Stomach (tissue), 19 donors: ENCODE data around the gene CYP2W1. TPM values are rescaled to one million over a fixed set of nuclear protein-coding genes. Genes with fewer than 3 reads are reported as not detected.

Experiments
- DNase-seq, 2 donors: peaks; one replicate each; pipeline versions ENCODE4 v3.0.0 to v3.0.0-alpha.2; 2013 to 2019
- H3K27ac ChIP-seq, 5 donors: fragments of 200-600 bp in 4 of 5; sonication (generic) in 4 of 5; one replicate each; pipeline ENCODE4 v1.5.1; 2013 to 2019; ENCODE audit warnings: mild to moderate bottlenecking in 1 of 5, moderate library complexity in 1 of 5
- H3K27me3 ChIP-seq, 3 donors: fragments of 200-600 bp; sonication (generic); one replicate each; pipeline ENCODE4 v1.5.1; 2017 to 2019; ENCODE audit warnings: mixed run types in 1 of 3
- H3K36me3 ChIP-seq, 4 donors: fragments of 200-600 bp; sonication (generic); 1 replicate in 3 of 4; 2 replicates in 1 of 4; pipeline ENCODE4 v1.5.1; 2016 to 2019
- H3K4me1 ChIP-seq, 4 donors: fragments of 200-600 bp; sonication (generic); one replicate each; pipeline ENCODE4 v1.5.1; 2016 to 2019
- H3K4me3 ChIP-seq, 4 donors: fragments of 200-600 bp; sonication (generic) in 3 of 4; one replicate each; pipeline ENCODE4 v1.5.1; 2016 to 2019; ENCODE audit warnings: mild to moderate bottlenecking in 1 of 4
- H3K9me3 ChIP-seq, 4 donors: fragments of 200-600 bp; sonication (generic); one replicate each; pipeline ENCODE4 v1.5.1; 2016 to 2019
- CTCF ChIP-seq, 7 experiments: fragments of 450-650 bp in 4 of 7; fragments of 200-600 bp in 3 of 7; sonication (generic) in 3 of 7; IDR thresholded peaks; one replicate each; pipeline ENCODE4 v1.5.1; 2016 to 2019; ENCODE audit warnings: antibody characterized with exemption in 7 of 7, control low read depth in 2 of 7, mild to moderate bottlenecking in 1 of 7
- EP300 ChIP-seq: sonication (generic); formaldehyde crosslinking; IDR thresholded peaks from one replicate; pipeline ENCODE4 v1.6.1; 2017; ENCODE audit warnings: antibody characterized with exemption
- POLR2A ChIP-seq, 4 donors: fragments of 450-650 bp; IDR thresholded peaks; one replicate each; pipeline ENCODE4 v1.6.1; 2016; ENCODE audit warnings: antibody characterized with exemption in 4 of 4, control low read depth in 2 of 4, mild to moderate bottlenecking in 1 of 4, moderate library complexity in 1 of 4
- POLR2AphosphoS5 ChIP-seq, 3 donors: sonication (generic); formaldehyde crosslinking; IDR thresholded peaks; one replicate each; pipeline ENCODE4 v1.6.1; 2016; ENCODE audit warnings: antibody characterized with exemption in 3 of 3
- WGBS, 5 donors: extraction: QIAGEN DNeasy Blood & Tissue Kit in 3 of 5; methylation state at CpG; one replicate each; pipeline versions ENCODE4 v1.1.5 to v1.1.7; 2013 to 2018; 5-methylcytosine and 5-hydroxymethylcytosine counted together
- intact Hi-C: fragments of 100-400 bp; cut with DNase I; formaldehyde crosslinking; loops from one replicate; pipeline ENCODE4 v1.15.1; 2023; ENCODE audit warnings: low total_unique reads
- long read RNA-seq, 10 donors: transcript quantifications; one replicate each; lab custom pipeline, GENCODE V29; 2026
- polyA plus RNA-seq, 3 donors: library from polyadenylated mRNA; stranded (reverse); fragments of 200-250 nt; gene quantifications; one replicate each; pipeline ENCODE4 v1.2.3, GENCODE V29; 2013
- total RNA-seq, 5 donors: library from RNA; depleted of rRNA; stranded (reverse); fragments of >200 nt; gene quantifications; one replicate each; pipeline versions ENCODE4 v1.1.0 to v1.2.3, GENCODE V29; 2014 to 2016
- donor health status: healthy with polysubstance abuse.
- donor health status: Bipolar disorder and iron deficiency.
- donor health status: healthy.

Gene CYP2W1
- total RNA-seq (1 to 10 TPM in 1 of 5 donors, not detected in 4; 7.0 TPM), polyA plus RNA-seq (under 1 TPM in 2 of 3 donors, not detected in 1; 0.31 to 0.65 TPM)
- long read RNA-seq, donor 1, partial matches to known transcripts = 0 of 3 reads
- long read RNA-seq, donor 1, other reads (novel, unspliced or antisense) = 0 of 3 reads
- long read RNA-seq, donor 2, transcript CYP2W1-201 (9 exons, 2,304 nt) = major isoform, 14 of 15 reads
- long read RNA-seq, donor 2, partial matches to known transcripts = 0 of 15 reads
- long read RNA-seq, donor 2, other reads (novel, unspliced or antisense) = 0 of 15 reads
- long read RNA-seq, donor 3, partial matches to known transcripts = 0 of 2 reads
- long read RNA-seq, donor 3, other reads (novel, unspliced or antisense) = 0 of 2 reads
- long read RNA-seq, donor 4 = 0 reads
- long read RNA-seq, donor 5, partial matches to known transcripts = 0 of 4 reads
- long read RNA-seq, donor 5, other reads (novel, unspliced or antisense) = 0 of 4 reads
- long read RNA-seq, donor 6, transcript CYP2W1-201 (9 exons, 2,304 nt) = major isoform, 7 of 17 reads
- long read RNA-seq, donor 6, partial matches to known transcripts = 7 of 17 reads
- long read RNA-seq, donor 6, other reads (novel, unspliced or antisense) = 0 of 17 reads
- long read RNA-seq, donor 7, partial matches to known transcripts = 0 of 4 reads
- long read RNA-seq, donor 7, other reads (novel, unspliced or antisense) = 0 of 4 reads
- long read RNA-seq, donor 8, partial matches to known transcripts = 6 of 8 reads
- long read RNA-seq, donor 8, other reads (novel, unspliced or antisense) = 0 of 8 reads
- long read RNA-seq, donor 9, partial matches to known transcripts = 0 of 2 reads
- long read RNA-seq, donor 9, other reads (novel, unspliced or antisense) = 0 of 2 reads
- long read RNA-seq, donor 10, transcript CYP2W1-201 (9 exons, 2,304 nt) = major isoform, 5 of 5 reads
- long read RNA-seq, donor 10, partial matches to known transcripts = 0 of 5 reads
- long read RNA-seq, donor 10, other reads (novel, unspliced or antisense) = 0 of 5 reads

GRCh38 chr7:983004-983615 is at the start of gene CYP2W1:
Gene CYP2W1 (plus strand): TSS chr7:983181. CDS start chr7:983212, 31 bp downstream.
- intact Hi-C loops = no loop called here
- DNase-seq = peak in 1 of 2 donors; percentile 82
- Histone ChIP-seq H3K9me3 (no peaks in the 10 kb centered on the region), H3K27ac (no peak within 1 kb of the TSS), H3K27me3 (peaks cover 10 to 65% (median 23%) of the 10 kb centered on the region in 3 donors), H3K4me3 (no peak within 1 kb of the TSS), H3K4me1 (peaks cover 0 to 29% (median 25%) of the 10 kb centered on the region in 4 donors), H3K36me3 (no peaks in the 10 kb centered on the region)
- 29 to 45% (median 31%) methylated on average over 19 to 34 of the region's 34 CpGs for WGBS, 5 donors
- TF ChIP-seq EP300 (no peak), CTCF (IDR thresholded peaks at IDR 0.05) (no peak), POLR2A (IDR thresholded peaks at IDR 0.05) (no peak), POLR2AphosphoS5 (IDR thresholded peaks at IDR 0.05) (no peak)

DNA sequence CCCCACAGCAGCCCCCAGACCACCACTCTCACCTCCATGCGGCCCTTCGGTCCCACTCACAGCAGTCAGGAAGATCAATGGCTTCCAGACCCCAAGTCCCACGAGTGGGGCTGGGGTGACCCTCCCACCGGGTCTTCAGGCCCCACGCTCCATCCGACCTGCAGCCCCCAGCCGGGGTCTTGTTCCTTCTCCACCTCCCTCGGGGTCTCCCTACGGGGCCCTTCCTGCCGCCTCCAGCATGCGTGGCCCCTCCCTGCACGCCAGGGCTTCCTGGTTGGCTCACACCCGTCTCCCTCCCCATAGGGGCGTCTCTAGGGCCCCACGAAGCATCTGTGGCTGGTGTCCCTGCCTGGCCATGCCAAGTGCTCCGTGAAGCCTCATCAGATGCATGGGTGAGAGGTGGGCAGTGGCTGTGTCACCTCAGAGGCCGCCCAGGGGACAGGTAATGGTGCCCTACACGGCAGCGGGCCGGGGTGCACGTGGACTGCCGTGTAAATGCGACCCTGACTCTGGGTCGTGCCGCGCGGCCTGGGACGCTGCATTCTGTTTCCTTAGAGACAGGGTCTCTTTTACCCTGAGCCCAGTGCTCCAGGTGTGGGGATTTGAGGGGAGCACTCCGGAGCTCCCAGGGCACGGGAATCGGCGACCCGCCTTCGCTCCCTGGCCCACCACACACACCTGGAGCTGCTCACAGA is 48.4 kb upstream of the CYP2W1 start:
- H3K9me3 ChIP-seq = no peaks in the 10 kb centered on the region
- intact Hi-C loops = no loop called here
- 74 to 93% (median 84%) methylated on average over 14 to 34 of the region's 34 CpGs for WGBS, 5 donors
- H3K36me3 ChIP-seq = peaks cover 0 to 32% (median 10%) of the 10 kb centered on the region in 4 donors
- no peak overlapping the region for H3K4me3 ChIP-seq
- no peak for DNase-seq
- TF ChIP-seq POLR2A (IDR thresholded peaks at IDR 0.05) (no peak), EP300 (no peak), POLR2AphosphoS5 (IDR thresholded peaks at IDR 0.05) (no peak), CTCF (IDR thresholded peaks at IDR 0.05) (no peak)
- no peaks in the 10 kb centered on the region for H3K27me3 ChIP-seq
- no peak overlapping the region for H3K27ac ChIP-seq
- peaks cover 0 to 17% (median 0%) of the 10 kb centered on the region in 4 donors for H3K4me1 ChIP-seq

- no peaks in the 10 kb centered on the region for H3K27me3 ChIP-seq
- no peak for DNase-seq
- peaks cover 0 to 17% (median 0%) of the 10 kb centered on the region in 4 donors for H3K4me1 ChIP-seq
- H3K9me3 ChIP-seq = no peaks in the 10 kb centered on the region
- no peak for TF ChIP-seq POLR2AphosphoS5 (IDR thresholded peaks at IDR 0.05)
- no peak overlapping the region for H3K27ac ChIP-seq
- 82 to 86% (median 83%) methylated on average over 29 to 46 of the region's 46 CpGs for WGBS, 5 donors
- peaks cover 0 to 32% (median 10%) of the 10 kb centered on the region in 4 donors for H3K36me3 ChIP-seq
- H3K4me3 ChIP-seq = no peak overlapping the region
- intact Hi-C loops = no loop called here
Observed at GRCh38 chr7:935164-935873, 47.7 kb upstream of the CYP2W1 start.

- Histone ChIP-seq H3K9me3 (peaks cover 0 to 5% (median 0%) of the 10 kb centered on the region in 4 donors), H3K27me3 (no peaks in the 10 kb centered on the region), H3K27ac (no peak overlapping the region), H3K36me3 (peaks cover 0 to 32% (median 10%) of the 10 kb centered on the region in 4 donors), H3K4me1 (peaks cover 0 to 17% (median 0%) of the 10 kb centered on the region in 4 donors), H3K4me3 (no peak overlapping the region)
- 90 to 96% (median 93%) methylated on average over 23 to 28 of the region's 28 CpGs for WGBS, 5 donors
- intact Hi-C loops = no loop called here
- DNase-seq = no peak
- TF ChIP-seq POLR2AphosphoS5 (IDR thresholded peaks at IDR 0.05) = no peak
Observed at GRCh38 chr7:935874-936385, 47.1 kb upstream of the CYP2W1 start.
